Uterus (tissue), 2 donors: ENCODE measurements around the gene DMXL1.
"Not testable (repeated sequence)": the region's sequence is repeated elsewhere in the genome, so short reads cannot be mapped to it uniquely, and the experiment has no call there.

Source experiments
- POLR2A ChIP-seq, 2 donors: fragments of 450-650 bp; IDR thresholded peaks; one replicate each; pipeline ENCODE4 v1.6.1; 2016; ENCODE audit warnings: antibody characterized with exemption in 2 of 2, mild to moderate bottlenecking in 1 of 2, moderate library complexity in 1 of 2
- TF ChIP-seq, protein P1 (sequence below), 4 experiments: fragments of 200-600 bp in 2 of 4; fragments of 450-650 bp in 2 of 4; sonication (generic) in 2 of 4; IDR thresholded peaks; one replicate each; pipeline ENCODE4 v1.5.1; 2016 to 2019; ENCODE audit warnings: antibody characterized with exemption in 4 of 4, mild to moderate bottlenecking in 2 of 4, moderate library complexity in 1 of 4

DNA sequence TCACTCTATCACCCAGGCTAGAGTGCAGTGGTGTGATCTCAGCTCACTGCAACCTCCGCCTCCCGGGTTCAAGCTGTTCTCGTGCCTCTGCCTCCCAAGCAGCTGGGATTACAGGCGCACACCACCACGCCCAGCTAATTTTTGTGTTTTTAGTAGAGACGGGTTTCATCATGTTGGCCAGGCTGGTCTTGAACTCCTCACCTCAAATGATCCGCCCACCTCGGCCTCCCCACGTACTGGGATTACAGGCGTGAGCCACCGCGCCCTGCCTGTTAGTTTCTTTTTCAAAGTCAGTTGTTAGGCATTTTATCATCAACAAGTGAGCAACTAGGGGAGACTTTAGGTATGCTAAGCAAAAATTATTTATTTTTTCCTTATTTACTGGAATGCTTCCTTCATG is 4.4 kb downstream of the DMXL1 start:
- TF ChIP-seq, protein P1, sequence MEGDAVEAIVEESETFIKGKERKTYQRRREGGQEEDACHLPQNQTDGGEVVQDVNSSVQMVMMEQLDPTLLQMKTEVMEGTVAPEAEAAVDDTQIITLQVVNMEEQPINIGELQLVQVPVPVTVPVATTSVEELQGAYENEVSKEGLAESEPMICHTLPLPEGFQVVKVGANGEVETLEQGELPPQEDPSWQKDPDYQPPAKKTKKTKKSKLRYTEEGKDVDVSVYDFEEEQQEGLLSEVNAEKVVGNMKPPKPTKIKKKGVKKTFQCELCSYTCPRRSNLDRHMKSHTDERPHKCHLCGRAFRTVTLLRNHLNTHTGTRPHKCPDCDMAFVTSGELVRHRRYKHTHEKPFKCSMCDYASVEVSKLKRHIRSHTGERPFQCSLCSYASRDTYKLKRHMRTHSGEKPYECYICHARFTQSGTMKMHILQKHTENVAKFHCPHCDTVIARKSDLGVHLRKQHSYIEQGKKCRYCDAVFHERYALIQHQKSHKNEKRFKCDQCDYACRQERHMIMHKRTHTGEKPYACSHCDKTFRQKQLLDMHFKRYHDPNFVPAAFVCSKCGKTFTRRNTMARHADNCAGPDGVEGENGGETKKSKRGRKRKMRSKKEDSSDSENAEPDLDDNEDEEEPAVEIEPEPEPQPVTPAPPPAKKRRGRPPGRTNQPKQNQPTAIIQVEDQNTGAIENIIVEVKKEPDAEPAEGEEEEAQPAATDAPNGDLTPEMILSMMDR (IDR thresholded peaks at IDR 0.05) = not testable (repeated sequence)
- TF ChIP-seq POLR2A (IDR thresholded peaks at IDR 0.05) = not testable (repeated sequence)
